Activated naive CD8-positive, alpha-beta T cell treated with anti-CD3 and anti-CD28 coated beads, Interleukin-2, amount 10 ng/mL, durations not matched to agents 7 days and 5 days (primary cell): ENCODE measurements around the gene GNAT3. TPM values are rescaled to one million over a fixed set of nuclear protein-coding genes. Genes with fewer than 3 reads are reported as not detected.

Experiments
- ATAC-seq: fragments of 150-1000 bp; cut with Tn5 transposase; one replicate; pipeline ENCODE4 v1.10.0; 2021; ENCODE audit warnings: low read depth, moderate library complexity
- POLR2A ChIA-PET: fragments of 350-600 bp; sonication (Branson Sonifier 250); formaldehyde crosslinking; loops from one replicate; lab custom pipeline; 2021; ENCODE audit warnings: antibody characterized with exemption; lab: Charles Lee
- DNase-seq: peaks from one replicate; pipeline ENCODE4 v3.0.0; 2021
- H3K27ac Mint-ChIP-seq: one replicate; pipeline ENCODE4 v1.8.0; 2022; ENCODE audit warnings: mild to moderate bottlenecking, mixed read lengths
- H3K27me3 Mint-ChIP-seq: one replicate; pipeline ENCODE4 v1.8.0; 2022; ENCODE audit warnings: mild to moderate bottlenecking, moderate library complexity, mixed read lengths
- H3K36me3 Mint-ChIP-seq: one replicate; pipeline ENCODE4 v1.8.0; 2021; ENCODE audit warnings: mild to moderate bottlenecking, mixed read lengths
- H3K4me1 Mint-ChIP-seq: one replicate; pipeline ENCODE4 v1.8.0; 2021; ENCODE audit warnings: mixed read lengths
- H3K4me3 Mint-ChIP-seq: one replicate; pipeline ENCODE4 v1.8.0; 2022; ENCODE audit warnings: mild to moderate bottlenecking, moderate library complexity, mixed read lengths
- H3K9me3 Mint-ChIP-seq: one replicate; pipeline ENCODE4 v1.8.0; 2021; ENCODE audit warnings: mixed read lengths
- total RNA-seq, 2 experiments: library from RNA; stranded (reverse); gene quantifications; one replicate each; pipeline ENCODE4 v1.2.3, GENCODE V29; 2021

GNAT3 gene
- total RNA-seq, 2 experiments from 2014 or later = not detected

DNA sequence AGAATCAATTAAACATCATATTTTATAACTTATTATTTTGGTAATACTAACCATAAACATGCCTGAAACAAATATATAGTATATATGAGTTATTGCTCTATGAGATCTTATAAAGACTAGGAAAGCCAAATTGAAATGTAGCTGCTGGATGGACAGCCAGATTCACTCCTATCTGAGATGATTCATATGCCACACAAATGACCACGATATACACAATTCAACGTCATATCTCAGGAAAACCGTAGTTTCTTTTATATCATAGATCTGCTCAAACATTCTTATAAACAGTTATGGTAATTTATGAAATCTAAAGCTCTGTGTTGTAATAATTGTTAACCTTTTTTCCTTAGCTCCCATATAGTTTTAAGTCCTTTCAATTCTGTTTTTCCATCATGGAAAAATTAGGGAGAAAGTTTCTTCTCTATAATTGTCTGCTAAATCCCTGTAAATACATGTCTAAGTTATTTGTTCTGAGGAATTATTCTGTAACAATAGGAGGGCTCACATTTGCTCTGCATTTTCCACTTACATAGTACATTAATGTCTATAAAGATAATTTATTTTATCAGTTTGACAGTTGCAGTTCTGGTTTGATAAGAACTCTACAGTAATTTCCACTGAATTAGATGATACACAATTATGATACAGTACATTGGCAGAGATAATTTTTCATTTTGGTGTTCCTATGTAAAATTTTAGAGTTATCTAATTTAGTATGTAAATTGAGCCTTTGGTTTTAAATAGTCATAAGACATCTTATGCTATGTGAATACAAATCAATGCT lies 42.7 kb downstream of the GNAT3 start:
- H3K36me3 Mint-ChIP-seq = no peaks in the 10 kb centered on the region
- DNase-seq (no peak), ATAC-seq (no peak)
- no peaks in the 10 kb centered on the region for H3K9me3 Mint-ChIP-seq
- H3K4me1 Mint-ChIP-seq = no peaks in the 10 kb centered on the region
- H3K27me3 Mint-ChIP-seq = no peaks in the 10 kb centered on the region
- no peak overlapping the region for H3K4me3 Mint-ChIP-seq
- H3K27ac Mint-ChIP-seq = no peak overlapping the region
- POLR2A ChIA-PET = no interaction called here

DNA sequence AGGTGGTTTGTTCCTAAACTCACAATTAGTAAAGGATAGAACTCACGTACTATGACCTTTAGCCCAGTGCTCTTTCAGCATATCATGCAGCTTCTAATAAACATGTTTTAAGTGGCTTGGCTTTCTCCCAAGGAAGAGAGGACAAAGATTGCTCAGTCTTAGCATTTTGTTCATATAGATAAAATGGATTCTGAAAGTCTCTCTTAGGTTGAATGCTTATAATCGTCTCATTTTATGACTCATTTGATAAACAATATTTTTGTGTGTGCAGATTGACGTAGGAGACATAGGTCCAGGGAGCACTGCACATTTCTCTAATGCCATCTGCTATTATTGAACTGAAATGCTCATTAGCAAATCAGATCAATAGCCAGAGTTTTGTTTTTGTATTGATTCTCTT lies 44.8 kb downstream of the GNAT3 start:
- no peak for DNase-seq
- POLR2A ChIA-PET = no interaction called here
- Mint-ChIP-seq H3K4me1 (no peaks in the 10 kb centered on the region), H3K9me3 (no peaks in the 10 kb centered on the region), H3K36me3 (no peaks in the 10 kb centered on the region), H3K4me3 (no peak overlapping the region), H3K27me3 (peaks cover 2% of the 10 kb centered on the region), H3K27ac (no peak overlapping the region)
- no peak for ATAC-seq

DNA sequence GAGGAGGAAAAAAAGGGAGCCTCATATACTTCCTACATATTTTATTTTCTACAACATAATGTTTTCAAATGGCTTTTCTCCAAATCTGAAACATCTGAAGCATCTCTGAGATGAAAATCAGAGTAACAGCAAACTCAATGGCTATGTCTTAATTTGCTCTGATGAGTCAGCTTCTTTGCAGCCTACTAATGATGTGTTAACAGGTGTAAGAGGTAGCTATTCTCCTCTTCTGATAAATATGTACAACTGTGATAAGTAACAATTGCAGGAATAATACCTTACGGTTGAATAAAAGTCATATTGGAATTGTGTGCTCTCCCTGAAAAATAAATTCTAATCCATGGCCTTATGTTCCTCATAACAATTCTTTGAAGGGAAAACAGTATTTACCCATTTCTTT lies 45.2 kb downstream of the GNAT3 start:
- Mint-ChIP-seq H3K36me3 (no peaks in the 10 kb centered on the region), H3K27ac (no peak overlapping the region), H3K4me1 (no peaks in the 10 kb centered on the region), H3K9me3 (no peaks in the 10 kb centered on the region), H3K27me3 (peaks cover 2% of the 10 kb centered on the region), H3K4me3 (no peak overlapping the region)
- no peak for DNase-seq
- POLR2A ChIA-PET = no interaction called here
- no peak for ATAC-seq

DNA sequence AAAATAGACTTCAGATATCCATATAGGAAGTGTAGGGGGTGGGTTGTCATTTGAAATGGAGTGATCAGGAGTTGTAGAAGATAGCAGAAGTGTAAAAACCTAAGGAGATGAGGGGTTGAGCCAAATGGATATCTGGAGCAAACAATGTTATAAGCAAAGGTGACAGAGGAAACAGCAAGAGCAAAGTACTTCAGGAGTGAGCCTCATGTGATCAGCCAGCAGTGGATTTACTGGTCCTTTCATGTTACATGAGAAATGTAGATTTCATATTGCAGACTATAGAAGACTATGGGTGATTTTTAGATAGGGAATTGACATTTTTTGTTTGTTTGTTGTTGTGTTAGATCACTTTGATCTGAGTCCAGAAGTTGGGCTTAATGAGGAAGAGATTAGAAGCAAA lies 47.7 kb downstream of the GNAT3 start:
- Mint-ChIP-seq H3K27ac (no peak overlapping the region), H3K4me1 (no peaks in the 10 kb centered on the region), H3K36me3 (no peaks in the 10 kb centered on the region), H3K27me3 (peaks cover 4% of the 10 kb centered on the region), H3K4me3 (no peak overlapping the region), H3K9me3 (no peaks in the 10 kb centered on the region)
- POLR2A ChIA-PET = no interaction called here
- DNase-seq = no peak
- ATAC-seq = no peak

DNA sequence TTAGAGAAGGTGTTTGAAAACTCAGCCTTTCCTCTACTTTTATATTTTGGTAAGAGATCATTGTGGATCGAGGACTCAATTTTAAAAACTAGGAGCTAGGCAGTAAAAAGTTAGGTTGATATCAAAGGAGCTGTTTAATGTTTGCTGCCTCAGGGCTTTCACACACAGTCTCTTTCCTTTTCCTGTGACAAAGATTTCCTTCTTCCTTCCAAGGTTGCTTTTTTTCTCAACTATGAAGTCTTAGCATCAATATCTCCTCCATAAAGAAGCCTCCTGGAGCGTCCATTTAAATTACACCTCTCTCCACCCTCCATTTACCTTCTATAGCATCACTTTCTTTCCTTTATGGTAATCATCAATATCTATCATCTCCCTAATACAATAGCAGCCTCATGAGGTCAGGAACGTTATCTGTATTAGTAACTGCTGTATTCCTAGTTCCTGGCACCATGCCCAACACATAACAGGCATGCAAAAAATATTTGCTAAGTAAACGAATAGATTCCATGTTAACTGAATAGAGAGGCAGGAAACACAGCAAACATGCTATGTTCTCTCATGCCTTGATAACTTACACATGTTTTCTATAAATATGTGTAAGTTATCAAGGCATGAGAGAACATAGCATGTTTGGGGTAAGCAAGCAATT lies 48.5 kb downstream of the GNAT3 start:
- Mint-ChIP-seq H3K36me3 (no peaks in the 10 kb centered on the region), H3K27ac (no peak overlapping the region), H3K4me3 (no peak overlapping the region), H3K27me3 (peaks cover 6% of the 10 kb centered on the region), H3K4me1 (no peaks in the 10 kb centered on the region), H3K9me3 (no peaks in the 10 kb centered on the region)
- no peak for ATAC-seq
- POLR2A ChIA-PET = no interaction called here
- no peak for DNase-seq

DNA sequence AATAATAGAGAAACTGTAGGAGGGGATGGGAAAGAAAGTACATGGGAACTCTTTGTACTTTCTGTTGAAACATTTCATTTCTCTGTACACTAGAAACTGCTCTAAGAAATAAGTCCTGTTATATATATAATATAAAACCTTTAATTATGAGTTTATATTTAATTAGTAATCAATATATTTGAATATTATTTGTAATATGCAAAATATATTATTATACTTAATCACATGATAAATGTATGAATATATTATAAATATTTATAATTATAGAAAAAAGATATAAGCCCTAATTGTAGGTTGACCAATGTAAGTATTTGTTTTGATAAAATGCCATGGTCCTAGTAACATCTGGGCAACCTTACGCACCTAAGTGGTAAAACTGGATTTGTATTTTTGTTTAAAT lies 51.0 kb downstream of the GNAT3 start:
- H3K9me3 Mint-ChIP-seq = no peaks in the 10 kb centered on the region
- POLR2A ChIA-PET = no interaction called here
- no peaks in the 10 kb centered on the region for H3K36me3 Mint-ChIP-seq
- no peak for DNase-seq
- H3K27ac Mint-ChIP-seq = no peak overlapping the region
- peaks cover 6% of the 10 kb centered on the region for H3K27me3 Mint-ChIP-seq
- H3K4me3 Mint-ChIP-seq = no peak overlapping the region
- no peak for ATAC-seq
- no peaks in the 10 kb centered on the region for H3K4me1 Mint-ChIP-seq

DNA sequence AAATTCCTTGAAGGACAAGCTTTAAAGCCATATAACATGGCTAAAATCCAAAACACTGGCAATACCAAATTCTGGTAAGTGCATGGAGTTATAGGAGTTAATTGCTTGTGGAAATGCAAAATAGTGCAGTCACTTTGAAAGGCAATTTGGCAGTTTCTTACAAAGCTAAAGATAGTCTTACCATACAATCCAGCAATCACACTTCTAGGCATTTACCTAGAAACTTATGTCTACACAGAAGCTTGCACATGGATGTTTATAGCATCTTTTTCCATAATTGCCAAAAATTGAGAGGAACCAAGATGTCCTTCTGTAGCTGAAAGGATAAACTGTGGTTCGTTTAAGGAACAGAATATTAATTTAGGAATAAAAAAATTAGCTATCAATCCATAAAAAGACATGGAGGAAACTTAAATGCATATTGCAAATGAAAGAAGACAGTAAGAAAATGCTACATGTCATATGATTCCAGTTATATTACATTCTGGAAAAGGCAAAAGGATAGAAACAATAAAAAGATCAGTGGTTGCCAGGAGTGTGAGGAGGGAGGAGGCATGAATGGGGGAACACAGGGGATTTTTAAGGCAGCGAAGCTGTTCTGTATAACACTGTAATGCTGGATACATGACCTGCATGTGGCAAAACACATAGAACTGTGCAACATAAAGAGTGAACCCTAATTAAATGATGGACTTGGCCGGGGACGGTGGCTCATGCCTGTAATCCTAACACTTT lies 51.9 kb downstream of the GNAT3 start:
- H3K27me3 Mint-ChIP-seq = peaks cover 6% of the 10 kb centered on the region
- POLR2A ChIA-PET = no interaction called here
- no peaks in the 10 kb centered on the region for H3K9me3 Mint-ChIP-seq
- no peak overlapping the region for H3K4me3 Mint-ChIP-seq
- no peaks in the 10 kb centered on the region for H3K36me3 Mint-ChIP-seq
- H3K4me1 Mint-ChIP-seq = no peaks in the 10 kb centered on the region
- ATAC-seq (no peak), DNase-seq (no peak)
- H3K27ac Mint-ChIP-seq = no peak overlapping the region

DNA sequence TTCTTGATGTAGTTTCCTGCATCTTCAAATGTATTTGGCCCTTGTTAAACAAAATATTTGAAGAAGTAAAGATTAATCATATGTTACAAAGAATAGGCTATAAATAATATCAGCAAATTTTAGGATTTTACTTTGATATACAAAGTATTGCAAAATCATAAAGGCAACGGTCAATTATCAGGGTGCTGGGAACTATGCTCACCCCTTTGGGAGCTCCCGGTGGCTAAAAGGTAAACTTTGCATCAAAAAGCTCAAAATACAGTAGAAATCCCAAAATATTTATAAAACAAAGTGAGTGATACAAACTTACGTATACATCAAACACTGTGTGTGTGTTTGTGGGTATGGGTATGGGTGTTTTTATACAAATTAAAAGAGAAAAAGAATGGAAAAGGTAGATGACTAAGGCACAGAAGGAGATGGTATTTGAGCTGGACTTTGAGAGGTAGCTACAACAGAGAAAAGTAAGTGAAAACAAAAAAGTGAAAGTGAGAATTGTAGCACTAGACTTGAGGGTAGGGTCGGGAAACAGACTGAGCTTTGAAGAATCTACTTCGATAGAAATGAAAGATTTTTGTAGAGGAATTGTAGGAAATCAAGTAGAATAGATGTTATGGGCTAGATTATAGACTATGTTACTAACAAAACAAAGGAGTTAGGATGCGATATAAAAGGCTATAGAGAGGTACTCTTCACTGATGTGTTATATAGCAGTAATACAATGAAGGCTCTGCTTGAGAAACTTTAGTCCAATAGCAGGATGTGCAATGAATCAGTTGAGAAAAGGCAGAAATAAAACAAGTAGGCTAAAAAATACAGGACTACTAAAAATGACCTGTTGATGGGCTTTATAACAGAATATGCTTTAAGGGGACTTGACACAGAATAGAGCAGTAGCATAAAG lies 52.8 kb downstream of the GNAT3 start:
- DNase-seq (no peak), ATAC-seq (no peak)
- Mint-ChIP-seq H3K9me3 (no peaks in the 10 kb centered on the region), H3K36me3 (no peaks in the 10 kb centered on the region), H3K27ac (no peak overlapping the region), H3K4me3 (no peak overlapping the region), H3K4me1 (no peaks in the 10 kb centered on the region), H3K27me3 (peaks cover 5% of the 10 kb centered on the region)
- POLR2A ChIA-PET = no interaction called here

DNA sequence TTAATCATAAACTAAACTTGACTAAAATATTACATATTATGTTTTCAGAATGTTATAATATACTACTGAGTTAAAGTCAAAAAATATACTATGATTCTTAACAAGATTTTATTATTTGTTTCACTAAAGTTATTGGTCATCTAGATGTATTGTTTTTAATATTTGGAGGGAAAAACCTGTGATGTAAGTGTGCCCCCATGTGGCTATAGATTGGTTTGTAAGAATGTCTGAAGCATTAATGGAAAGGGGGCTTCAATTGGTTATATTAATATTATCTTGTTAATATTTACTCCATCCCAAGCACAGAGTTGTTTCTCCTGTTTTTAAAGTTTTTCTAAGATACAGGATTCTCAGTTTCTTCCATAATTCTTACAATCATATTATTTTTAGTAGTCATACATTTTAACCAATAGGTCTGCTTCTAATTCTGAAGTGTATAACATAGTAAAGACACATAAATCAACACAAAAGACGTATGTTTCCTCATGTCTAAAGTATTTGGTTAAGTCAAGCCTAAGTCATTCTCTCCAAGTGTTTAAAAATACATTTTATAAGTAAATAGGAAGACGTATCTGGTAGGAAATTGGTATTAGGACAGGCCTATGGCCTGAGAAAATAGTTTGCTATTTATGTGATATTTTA lies 58.0 kb downstream of the GNAT3 start:
- Mint-ChIP-seq H3K27ac (no peak overlapping the region), H3K27me3 (no peaks in the 10 kb centered on the region), H3K4me1 (no peaks in the 10 kb centered on the region), H3K9me3 (no peaks in the 10 kb centered on the region), H3K36me3 (no peaks in the 10 kb centered on the region), H3K4me3 (no peak overlapping the region)
- ATAC-seq (no peak), DNase-seq (no peak)
- POLR2A ChIA-PET = no interaction called here

DNA sequence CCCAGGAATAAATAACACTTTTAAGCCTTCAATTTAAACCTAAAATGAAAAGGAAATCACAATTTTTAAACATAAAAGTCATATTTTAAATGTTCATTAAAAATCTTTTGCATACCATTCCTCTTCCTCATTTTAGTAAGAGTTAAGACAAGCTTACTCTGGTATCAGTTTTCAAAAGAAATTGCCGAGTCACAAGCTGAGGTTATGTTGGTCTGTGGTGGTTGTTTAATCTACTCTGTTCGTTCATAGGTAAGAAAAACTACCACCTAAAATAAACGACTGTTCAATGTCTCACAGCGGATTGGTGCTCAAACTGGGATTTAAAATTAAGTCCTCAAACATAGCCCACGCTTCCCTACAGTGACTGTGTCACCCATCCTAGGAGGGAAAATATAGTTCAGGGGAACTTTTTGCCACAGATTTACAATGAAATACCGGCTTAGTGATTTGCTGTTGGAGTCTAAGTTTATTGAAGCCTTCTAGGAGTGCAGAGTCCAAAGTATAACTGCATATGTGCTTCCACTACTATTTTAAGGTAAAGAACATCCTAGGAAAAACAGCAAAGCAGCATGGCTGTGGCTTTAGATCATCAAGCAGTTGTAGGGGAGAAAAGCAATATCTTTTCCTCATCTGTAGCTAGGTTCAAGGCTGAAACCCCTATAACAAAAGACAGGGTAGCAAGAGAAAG lies 61.1 kb downstream of the GNAT3 start:
- Mint-ChIP-seq H3K9me3 (no peaks in the 10 kb centered on the region), H3K27ac (no peak overlapping the region), H3K27me3 (no peaks in the 10 kb centered on the region), H3K4me3 (no peak overlapping the region), H3K36me3 (no peaks in the 10 kb centered on the region), H3K4me1 (no peaks in the 10 kb centered on the region)
- no peak for ATAC-seq
- no peak for DNase-seq
- POLR2A ChIA-PET = no interaction called here

DNA sequence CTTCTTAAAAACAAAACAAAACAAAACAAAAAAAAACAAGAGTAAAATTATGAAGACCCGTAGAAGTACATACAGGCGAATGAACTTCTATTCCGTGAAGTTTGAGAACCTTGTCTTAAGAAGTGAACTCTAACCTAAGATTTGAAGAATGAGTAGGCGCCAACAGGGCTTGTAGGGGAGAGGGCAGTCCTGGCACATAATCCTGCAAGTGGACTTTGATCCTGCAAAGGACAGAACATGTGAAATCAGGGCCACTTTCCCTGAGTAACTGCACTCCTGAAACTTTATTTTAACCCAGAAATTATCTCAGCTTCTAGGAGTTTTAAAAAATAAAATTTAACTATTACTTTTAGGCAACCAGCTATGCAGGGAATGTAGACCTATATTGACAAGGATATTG lies 62.0 kb downstream of the GNAT3 start:
- DNase-seq (no peak), ATAC-seq (no peak)
- H3K36me3 Mint-ChIP-seq = no peaks in the 10 kb centered on the region
- no peaks in the 10 kb centered on the region for H3K9me3 Mint-ChIP-seq
- H3K27me3 Mint-ChIP-seq = no peaks in the 10 kb centered on the region
- no peak overlapping the region for H3K27ac Mint-ChIP-seq
- H3K4me1 Mint-ChIP-seq = no peaks in the 10 kb centered on the region
- no peak overlapping the region for H3K4me3 Mint-ChIP-seq
- POLR2A ChIA-PET = no interaction called here

DNA sequence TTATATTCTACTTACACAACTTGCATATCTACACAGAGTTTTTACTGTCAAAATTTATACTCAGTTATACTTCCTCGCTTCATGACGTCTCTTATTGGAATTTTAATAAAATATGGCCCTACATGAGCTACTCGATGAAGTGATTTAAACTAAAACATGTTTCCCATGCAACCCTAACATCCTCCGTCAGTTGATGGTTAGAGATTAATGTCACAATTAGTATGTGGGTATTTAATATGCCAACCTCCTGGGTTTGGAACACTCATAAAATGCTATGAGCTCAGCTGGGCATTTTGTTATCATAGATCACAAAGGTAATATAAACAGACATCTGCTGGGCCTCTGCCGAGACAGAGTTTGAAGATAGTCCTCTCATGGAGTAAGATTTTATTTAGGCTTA lies 66.5 kb downstream of the GNAT3 start:
- Mint-ChIP-seq H3K27me3 (peaks cover 2% of the 10 kb centered on the region), H3K27ac (no peak overlapping the region), H3K4me1 (no peaks in the 10 kb centered on the region), H3K4me3 (no peak overlapping the region), H3K9me3 (no peaks in the 10 kb centered on the region), H3K36me3 (no peaks in the 10 kb centered on the region)
- ATAC-seq = no peak
- POLR2A ChIA-PET = no interaction called here
- no peak for DNase-seq
